ENCODE results near the gene ARSB. TPM values are rescaled to one million over a fixed set of nuclear protein-coding genes. Genes with fewer than 3 reads are reported as not detected.

The ARSB gene
- total RNA-seq, 2 donors from 2014 or later: 28.1 TPM

- Histone ChIP-seq H3K27me3 (ENCODE audit: control insufficient read depth, insufficient read depth, low read length, poor library complexity, severe bottlenecking) (peaks cover 5% of the 10 kb centered on the region), H3K27ac (ENCODE audit: low read depth, low read length) (no peak overlapping the region), H3K4me3 (ENCODE audit: low read length) (no peak overlapping the region), H3K4me1 (ENCODE audit: control insufficient read depth, insufficient read depth, low read length) (no peaks in the 10 kb centered on the region), H3K9me3 (ENCODE audit: control insufficient read depth, low read length) (no peaks in the 10 kb centered on the region), H3K9ac (ENCODE audit: extremely low read depth, low read length, poor library complexity, severe bottlenecking) (no peak overlapping the region), H3K36me3 (ENCODE audit: control insufficient read depth, insufficient read depth, low read length) (no peaks in the 10 kb centered on the region)
- no peak for TF ChIP-seq CTCF (conservative IDR thresholded peaks at IDR 0.05)
- Mint-ChIP-seq H3K27me3 (ENCODE audit: insufficient read depth) (no peaks in the 10 kb centered on the region), H3K4me1 (peaks cover 23% of the 10 kb centered on the region), H3K27ac (no peak overlapping the region), H3K36me3 (ENCODE audit: low read depth) (no peaks in the 10 kb centered on the region), H3K4me3 (no peak overlapping the region), H3K9me3 (no peaks in the 10 kb centered on the region)
- DNase-seq: peak; percentile 61
- WGBS, 2 experiments (ENCODE audit: insufficient coverage in 1 of 2, insufficient read length in 1 of 2): 94 to 97% methylated on average over 5 to 7 of the region's 7 CpGs
Measured at GRCh38 chr5:78747705-78748359, 237.3 kb downstream of the ARSB start.

- no peaks in the 10 kb centered on the region for H3K36me3 Mint-ChIP-seq (ENCODE audit: low read depth)
- no peaks in the 10 kb centered on the region for H3K9me3 Mint-ChIP-seq
- TF ChIP-seq CTCF (conservative IDR thresholded peaks at IDR 0.05): no peak
- H3K9me3 ChIP-seq (ENCODE audit: control insufficient read depth, low read length): no peaks in the 10 kb centered on the region
- no peak overlapping the region for H3K4me3 ChIP-seq (ENCODE audit: low read length)
- H3K27me3 Mint-ChIP-seq (ENCODE audit: insufficient read depth): no peaks in the 10 kb centered on the region
- H3K4me1 Mint-ChIP-seq: peaks cover 21% of the 10 kb centered on the region
- peaks cover 5% of the 10 kb centered on the region for H3K27me3 ChIP-seq (ENCODE audit: control insufficient read depth, insufficient read depth, low read length, poor library complexity, severe bottlenecking)
- no peaks in the 10 kb centered on the region for H3K36me3 ChIP-seq (ENCODE audit: control insufficient read depth, insufficient read depth, low read length)
- no peak overlapping the region for H3K27ac Mint-ChIP-seq
- H3K4me1 ChIP-seq (ENCODE audit: control insufficient read depth, insufficient read depth, low read length): no peaks in the 10 kb centered on the region
- H3K27ac ChIP-seq (ENCODE audit: low read depth, low read length): no peak overlapping the region
- DNase-seq: peak; percentile 81
- no peak overlapping the region for H3K9ac ChIP-seq (ENCODE audit: extremely low read depth, low read length, poor library complexity, severe bottlenecking)
- no peak overlapping the region for H3K4me3 Mint-ChIP-seq
- 79 to 82% methylated on average over 10 of the region's 10 CpGs for WGBS, 2 experiments (ENCODE audit: insufficient coverage in 1 of 2, insufficient read length in 1 of 2)
Measured at GRCh38 chr5:78747055-78747454, 238.1 kb downstream of the ARSB start.

- WGBS, 2 experiments (ENCODE audit: insufficient coverage in 1 of 2, insufficient read length in 1 of 2): 77 to 90% methylated on average over 4 to 6 of the region's 6 CpGs
- no peaks in the 10 kb centered on the region for H3K36me3 Mint-ChIP-seq (ENCODE audit: low read depth)
- Histone ChIP-seq H3K27ac (ENCODE audit: low read depth, low read length) (no peak overlapping the region), H3K4me3 (ENCODE audit: low read length) (no peak overlapping the region), H3K9me3 (ENCODE audit: control insufficient read depth, low read length) (no peaks in the 10 kb centered on the region), H3K36me3 (ENCODE audit: control insufficient read depth, insufficient read depth, low read length) (no peaks in the 10 kb centered on the region), H3K9ac (ENCODE audit: extremely low read depth, low read length, poor library complexity, severe bottlenecking) (no peak overlapping the region), H3K27me3 (ENCODE audit: control insufficient read depth, insufficient read depth, low read length, poor library complexity, severe bottlenecking) (peaks cover 5% of the 10 kb centered on the region), H3K4me1 (ENCODE audit: control insufficient read depth, insufficient read depth, low read length) (no peaks in the 10 kb centered on the region)
- no peak for DNase-seq
- TF ChIP-seq CTCF (conservative IDR thresholded peaks at IDR 0.05): no peak
- H3K9me3 Mint-ChIP-seq: no peaks in the 10 kb centered on the region
- H3K4me1 Mint-ChIP-seq: peaks cover 21% of the 10 kb centered on the region
- no peaks in the 10 kb centered on the region for H3K27me3 Mint-ChIP-seq (ENCODE audit: insufficient read depth)
- no peak overlapping the region for H3K27ac Mint-ChIP-seq
- H3K4me3 Mint-ChIP-seq: no peak overlapping the region
Measured at GRCh38 chr5:78746021-78746770, 238.9 kb downstream of the ARSB start.

Data from endodermal cell (in vitro differentiated cells).